Testis (tissue), 2 donors: ENCODE measurements around the gene ACSS1.

Experiments
- POLR2A ChIP-seq: fragments of 450-650 bp; IDR thresholded peaks from one replicate; pipeline ENCODE4 v1.6.1; 2017; ENCODE audit warnings: antibody characterized with exemption, mild to moderate bottlenecking, moderate library complexity
- TF ChIP-seq, protein P1 (sequence below), 3 experiments: fragments of 450-650 bp in 2 of 3; fragments of 200-600 bp in 1 of 3; sonication (generic) in 1 of 3; IDR thresholded peaks; one replicate each; pipeline ENCODE4 v1.5.1; 2016 to 2019; ENCODE audit warnings: antibody characterized with exemption in 3 of 3, mild to moderate bottlenecking in 2 of 3, moderate library complexity in 1 of 3

DNA sequence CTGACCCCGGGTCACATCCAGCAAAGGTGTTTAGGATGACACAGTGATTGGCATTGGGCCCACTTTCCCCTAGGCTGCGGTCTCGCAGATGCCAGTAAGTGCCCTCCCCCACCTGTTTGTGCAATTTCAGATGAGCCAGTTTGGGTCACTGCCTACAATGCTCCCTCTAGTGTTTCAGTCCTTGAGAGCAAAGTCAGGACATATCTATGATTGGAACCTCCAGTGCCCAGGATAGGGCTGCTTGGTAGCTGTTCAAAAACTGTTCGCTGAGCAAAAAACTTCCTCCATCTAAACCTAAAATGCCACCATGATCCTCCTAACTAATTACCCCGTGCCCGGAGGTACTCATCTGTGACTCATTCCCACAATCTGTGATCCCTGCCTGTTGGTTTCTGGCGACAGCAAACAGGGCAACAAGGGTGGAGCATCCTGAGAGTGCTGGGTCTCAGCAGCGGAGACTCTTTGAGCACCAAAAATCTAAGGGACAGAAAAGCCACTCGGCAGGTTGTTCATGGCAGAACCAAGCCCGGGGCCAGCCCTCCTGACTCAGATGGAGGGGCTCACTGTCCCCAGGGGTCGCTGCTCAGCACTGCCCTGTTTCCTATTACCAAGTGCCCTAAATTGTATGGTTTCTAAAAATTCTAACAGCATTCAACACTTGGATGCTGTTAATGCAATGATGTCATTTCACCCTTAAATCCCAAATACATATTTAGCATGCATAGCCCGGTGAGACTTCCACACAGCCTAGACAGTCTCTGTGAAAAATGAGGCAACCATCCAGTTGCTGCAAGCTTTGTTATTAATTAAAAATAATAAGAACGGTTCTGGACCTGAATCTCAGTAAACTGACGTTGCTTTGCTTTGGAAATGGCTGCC, 19.0 kb upstream of the ACSS1 start:
- TF ChIP-seq, protein P1, sequence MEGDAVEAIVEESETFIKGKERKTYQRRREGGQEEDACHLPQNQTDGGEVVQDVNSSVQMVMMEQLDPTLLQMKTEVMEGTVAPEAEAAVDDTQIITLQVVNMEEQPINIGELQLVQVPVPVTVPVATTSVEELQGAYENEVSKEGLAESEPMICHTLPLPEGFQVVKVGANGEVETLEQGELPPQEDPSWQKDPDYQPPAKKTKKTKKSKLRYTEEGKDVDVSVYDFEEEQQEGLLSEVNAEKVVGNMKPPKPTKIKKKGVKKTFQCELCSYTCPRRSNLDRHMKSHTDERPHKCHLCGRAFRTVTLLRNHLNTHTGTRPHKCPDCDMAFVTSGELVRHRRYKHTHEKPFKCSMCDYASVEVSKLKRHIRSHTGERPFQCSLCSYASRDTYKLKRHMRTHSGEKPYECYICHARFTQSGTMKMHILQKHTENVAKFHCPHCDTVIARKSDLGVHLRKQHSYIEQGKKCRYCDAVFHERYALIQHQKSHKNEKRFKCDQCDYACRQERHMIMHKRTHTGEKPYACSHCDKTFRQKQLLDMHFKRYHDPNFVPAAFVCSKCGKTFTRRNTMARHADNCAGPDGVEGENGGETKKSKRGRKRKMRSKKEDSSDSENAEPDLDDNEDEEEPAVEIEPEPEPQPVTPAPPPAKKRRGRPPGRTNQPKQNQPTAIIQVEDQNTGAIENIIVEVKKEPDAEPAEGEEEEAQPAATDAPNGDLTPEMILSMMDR (IDR thresholded peaks at IDR 0.05), result no peak
- no peak for TF ChIP-seq POLR2A
